ENCODE results near the gene TANC1.

DNA sequence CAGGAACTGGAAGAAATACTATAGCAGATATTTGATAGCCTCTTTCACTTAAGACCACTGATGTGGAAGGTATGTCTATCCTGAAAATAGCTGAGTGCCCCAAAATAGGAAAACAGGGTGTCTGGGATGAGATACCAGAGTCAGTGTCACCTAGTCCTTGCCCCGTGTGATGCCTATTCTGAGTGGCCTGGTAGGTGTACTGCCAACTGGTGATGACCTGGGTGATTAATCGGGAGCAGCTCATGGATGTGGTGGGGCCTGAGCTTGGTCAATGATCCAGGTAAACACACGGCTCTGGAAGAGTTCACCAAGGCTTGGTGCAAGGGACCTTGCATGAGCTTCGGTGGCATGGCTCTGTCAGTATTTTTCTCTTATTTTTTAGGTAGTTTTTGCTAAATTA is 95.2 kb downstream of the TANC1 start:
- TF ChIP-seq, protein P1, sequence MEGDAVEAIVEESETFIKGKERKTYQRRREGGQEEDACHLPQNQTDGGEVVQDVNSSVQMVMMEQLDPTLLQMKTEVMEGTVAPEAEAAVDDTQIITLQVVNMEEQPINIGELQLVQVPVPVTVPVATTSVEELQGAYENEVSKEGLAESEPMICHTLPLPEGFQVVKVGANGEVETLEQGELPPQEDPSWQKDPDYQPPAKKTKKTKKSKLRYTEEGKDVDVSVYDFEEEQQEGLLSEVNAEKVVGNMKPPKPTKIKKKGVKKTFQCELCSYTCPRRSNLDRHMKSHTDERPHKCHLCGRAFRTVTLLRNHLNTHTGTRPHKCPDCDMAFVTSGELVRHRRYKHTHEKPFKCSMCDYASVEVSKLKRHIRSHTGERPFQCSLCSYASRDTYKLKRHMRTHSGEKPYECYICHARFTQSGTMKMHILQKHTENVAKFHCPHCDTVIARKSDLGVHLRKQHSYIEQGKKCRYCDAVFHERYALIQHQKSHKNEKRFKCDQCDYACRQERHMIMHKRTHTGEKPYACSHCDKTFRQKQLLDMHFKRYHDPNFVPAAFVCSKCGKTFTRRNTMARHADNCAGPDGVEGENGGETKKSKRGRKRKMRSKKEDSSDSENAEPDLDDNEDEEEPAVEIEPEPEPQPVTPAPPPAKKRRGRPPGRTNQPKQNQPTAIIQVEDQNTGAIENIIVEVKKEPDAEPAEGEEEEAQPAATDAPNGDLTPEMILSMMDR (conservative IDR thresholded peaks at IDR 0.05; ENCODE audit: low read depth in 2 of 2): no peak
- TF ChIP-seq POLR2AphosphoS5 (IDR thresholded peaks at IDR 0.05; ENCODE audit: low read depth): no peak
